ENCODE results near the gene WNT3.

GRCh38 chr17:46766493-46767491 is 51.7 kb downstream of the WNT3 start:
- TF ChIP-seq, protein P1, sequence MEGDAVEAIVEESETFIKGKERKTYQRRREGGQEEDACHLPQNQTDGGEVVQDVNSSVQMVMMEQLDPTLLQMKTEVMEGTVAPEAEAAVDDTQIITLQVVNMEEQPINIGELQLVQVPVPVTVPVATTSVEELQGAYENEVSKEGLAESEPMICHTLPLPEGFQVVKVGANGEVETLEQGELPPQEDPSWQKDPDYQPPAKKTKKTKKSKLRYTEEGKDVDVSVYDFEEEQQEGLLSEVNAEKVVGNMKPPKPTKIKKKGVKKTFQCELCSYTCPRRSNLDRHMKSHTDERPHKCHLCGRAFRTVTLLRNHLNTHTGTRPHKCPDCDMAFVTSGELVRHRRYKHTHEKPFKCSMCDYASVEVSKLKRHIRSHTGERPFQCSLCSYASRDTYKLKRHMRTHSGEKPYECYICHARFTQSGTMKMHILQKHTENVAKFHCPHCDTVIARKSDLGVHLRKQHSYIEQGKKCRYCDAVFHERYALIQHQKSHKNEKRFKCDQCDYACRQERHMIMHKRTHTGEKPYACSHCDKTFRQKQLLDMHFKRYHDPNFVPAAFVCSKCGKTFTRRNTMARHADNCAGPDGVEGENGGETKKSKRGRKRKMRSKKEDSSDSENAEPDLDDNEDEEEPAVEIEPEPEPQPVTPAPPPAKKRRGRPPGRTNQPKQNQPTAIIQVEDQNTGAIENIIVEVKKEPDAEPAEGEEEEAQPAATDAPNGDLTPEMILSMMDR (conservative IDR thresholded peaks at IDR 0.05; ENCODE audit: low read depth in 2 of 2): 0 out of 4 replicates have a peak, but pooled peaks of 1 of the 2 experiments have one; percentile 1
- TF ChIP-seq REST (IDR thresholded peaks at IDR 0.05; ENCODE audit: unreplicated experiment) (no peak), POLR2AphosphoS5 (IDR thresholded peaks at IDR 0.05; ENCODE audit: low read depth) (no peak), NANOG (IDR thresholded peaks at IDR 0.05; ENCODE audit: borderline replicate concordance) (no peak), EZH2 (IDR thresholded peaks at IDR 0.05; ENCODE audit: low read depth, unreplicated experiment) (no peak), CREB1 (CRISPR knock-in tag; IDR thresholded peaks at IDR 0.05; ENCODE audit: low read depth) (no peak), JUNB (IDR thresholded peaks at IDR 0.05; ENCODE audit: unreplicated experiment) (no peak), EZH2phosphoT487 (IDR thresholded peaks at IDR 0.05; ENCODE audit: unreplicated experiment) (no peak), STAT1 (IDR thresholded peaks at IDR 0.05; ENCODE audit: unreplicated experiment) (no peak), ZNF331 (CRISPR knock-in tag; IDR thresholded peaks at IDR 0.05; ENCODE audit: low read depth) (no peak), ZNF114 (CRISPR knock-in tag; IDR thresholded peaks at IDR 0.05) (no peak)
- TF ChIP-seq, protein P2, sequence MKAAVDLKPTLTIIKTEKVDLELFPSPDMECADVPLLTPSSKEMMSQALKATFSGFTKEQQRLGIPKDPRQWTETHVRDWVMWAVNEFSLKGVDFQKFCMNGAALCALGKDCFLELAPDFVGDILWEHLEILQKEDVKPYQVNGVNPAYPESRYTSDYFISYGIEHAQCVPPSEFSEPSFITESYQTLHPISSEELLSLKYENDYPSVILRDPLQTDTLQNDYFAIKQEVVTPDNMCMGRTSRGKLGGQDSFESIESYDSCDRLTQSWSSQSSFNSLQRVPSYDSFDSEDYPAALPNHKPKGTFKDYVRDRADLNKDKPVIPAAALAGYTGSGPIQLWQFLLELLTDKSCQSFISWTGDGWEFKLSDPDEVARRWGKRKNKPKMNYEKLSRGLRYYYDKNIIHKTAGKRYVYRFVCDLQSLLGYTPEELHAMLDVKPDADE (IDR thresholded peaks at IDR 0.05): no peak
